GM18526 (cell line): ENCODE measurements around the gene COX17.

Experiments used
- POLR2A ChIP-seq: IDR thresholded peaks from 3 replicates; pipeline ENCODE4 v1.6.1; 2011; ENCODE audit not compliant: insufficient read length; ENCODE audit errors: extremely low read depth

The COX17 gene

GRCh38 chr3:119679874-119680273 lies 2.7 kb upstream of the COX17 start:
- no peak for TF ChIP-seq POLR2A

GRCh38 chr3:119677641-119677934 lies 382 bp upstream of the COX17 start:
- TF ChIP-seq POLR2A = no peak

- no peak for TF ChIP-seq POLR2A
Measured at GRCh38 chr3:119676020-119676419, 1.2 kb downstream of the COX17 start.

DNA sequence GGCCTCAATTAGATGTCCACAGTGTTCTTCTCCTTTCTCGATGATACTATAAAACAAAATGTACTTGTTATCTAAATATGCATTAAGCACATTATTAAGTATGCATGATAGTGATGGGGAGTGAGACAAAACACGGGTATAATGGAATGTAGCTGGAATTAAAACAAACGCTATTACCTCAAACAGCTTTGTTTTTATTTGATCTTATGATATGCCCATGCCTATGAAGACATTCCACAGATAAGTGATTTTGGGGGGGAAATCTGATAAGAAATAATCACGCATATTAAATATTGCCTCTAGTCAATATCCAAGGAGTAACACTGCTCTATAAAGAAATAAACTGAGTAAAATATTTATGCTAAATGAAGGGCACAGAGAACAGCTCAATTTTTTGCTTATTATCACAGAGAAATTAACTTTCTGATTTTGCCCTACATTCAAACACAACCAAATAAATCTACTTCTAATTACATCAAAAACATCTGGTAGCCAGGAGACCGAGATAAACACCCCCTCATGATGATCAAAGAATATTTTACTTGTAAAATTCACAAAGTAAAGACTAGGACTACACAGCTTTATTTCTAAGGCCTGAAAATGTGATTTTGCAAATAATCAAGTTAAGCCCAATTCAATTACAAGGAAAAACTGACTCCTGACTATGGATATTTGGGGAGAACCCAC lies 1.9 kb downstream of the COX17 start:
- no peak for TF ChIP-seq POLR2A

DNA sequence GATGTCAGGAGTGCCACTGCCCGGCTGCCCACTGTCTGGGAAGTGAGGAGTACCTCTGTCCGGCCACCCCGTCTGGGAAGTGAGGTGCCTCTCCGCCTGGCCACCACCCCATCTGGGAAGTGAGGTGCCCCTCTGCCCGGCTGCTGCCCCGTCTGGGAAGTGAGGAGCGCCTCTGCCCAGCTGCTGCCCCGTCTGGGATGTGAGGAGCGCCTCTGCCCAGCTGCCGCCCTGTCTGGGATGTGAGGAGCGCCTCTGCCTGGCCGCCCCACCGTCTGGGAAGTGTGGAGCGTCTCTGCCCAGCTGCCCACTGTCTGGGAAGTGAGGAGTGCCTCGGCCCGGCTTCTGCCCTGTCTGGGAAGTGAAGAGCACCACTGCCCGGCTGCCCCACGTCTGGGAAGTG lies 3.3 kb downstream of the COX17 start:
- no peak for TF ChIP-seq POLR2A

GRCh38 chr3:119672776-119673175 lies 4.4 kb downstream of the COX17 start:
- TF ChIP-seq POLR2A = no peak

- no peak for TF ChIP-seq POLR2A
Measured at GRCh38 chr3:119669906-119670570, 7.2 kb downstream of the COX17 start.

DNA sequence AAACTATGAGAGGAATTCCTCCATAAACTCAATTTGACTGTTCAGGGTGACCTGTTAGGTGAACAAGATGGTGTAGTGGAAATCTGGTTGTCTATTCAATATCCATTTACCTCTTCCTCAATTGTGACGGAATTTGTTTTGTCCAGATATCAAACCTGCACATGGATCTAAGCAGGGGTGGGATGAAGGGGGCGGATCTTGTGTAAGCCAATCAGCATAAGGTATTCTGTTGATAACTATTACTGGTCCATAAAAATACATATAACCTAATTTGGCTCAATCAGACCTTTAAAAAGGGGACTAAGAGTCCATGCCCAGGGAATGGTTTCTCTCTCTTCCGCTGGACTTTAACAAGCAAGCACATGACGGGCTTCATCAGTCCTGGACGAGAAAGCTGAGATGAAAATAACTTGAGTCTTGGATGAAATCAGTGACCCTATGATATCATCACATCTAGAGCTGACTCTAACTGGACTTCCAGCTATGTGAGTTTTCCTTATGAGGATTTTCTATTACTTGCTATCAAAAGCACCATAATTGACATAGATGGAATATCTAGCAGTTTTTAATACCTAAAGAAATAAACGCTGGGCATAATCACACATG lies 11.1 kb downstream of the COX17 start:
- no peak for TF ChIP-seq POLR2A

- no peak for TF ChIP-seq POLR2A
Measured at GRCh38 chr3:119664850-119665379, 12.3 kb downstream of the COX17 start.

DNA sequence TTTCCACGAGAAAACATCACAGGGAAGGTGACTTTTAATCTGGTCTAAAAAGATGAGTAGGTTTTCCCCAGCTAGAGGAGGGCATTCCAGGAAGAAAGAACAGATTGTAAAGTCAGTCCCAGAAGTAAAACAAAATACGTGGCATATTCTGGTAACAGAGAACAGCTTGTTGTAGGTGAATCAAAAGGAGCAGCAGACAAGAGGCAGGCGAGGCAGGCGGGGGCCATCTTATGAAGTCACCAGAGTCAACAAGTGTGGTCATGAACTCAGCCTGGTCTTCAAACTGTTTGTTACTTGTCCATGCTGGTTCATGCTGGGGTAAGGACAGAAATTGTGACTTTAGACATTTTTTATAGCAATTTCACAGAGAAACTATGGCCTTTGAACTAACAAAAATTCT lies 12.8 kb downstream of the COX17 start:
- no peak for TF ChIP-seq POLR2A

- no peak for TF ChIP-seq POLR2A
Measured at GRCh38 chr3:119663885-119664284, 13.3 kb downstream of the COX17 start.

GRCh38 chr3:119662604-119663373 lies 14.4 kb downstream of the COX17 start:
- no peak for TF ChIP-seq POLR2A

- TF ChIP-seq POLR2A = no peak
Measured at GRCh38 chr3:119660474-119661440, 16.4 kb downstream of the COX17 start, which contains the start of gene POPDC2. Gene POPDC2, minus strand, starts transcription at chr3:119660589. Its CDS starts 166 bp downstream, at chr3:119660423.

DNA sequence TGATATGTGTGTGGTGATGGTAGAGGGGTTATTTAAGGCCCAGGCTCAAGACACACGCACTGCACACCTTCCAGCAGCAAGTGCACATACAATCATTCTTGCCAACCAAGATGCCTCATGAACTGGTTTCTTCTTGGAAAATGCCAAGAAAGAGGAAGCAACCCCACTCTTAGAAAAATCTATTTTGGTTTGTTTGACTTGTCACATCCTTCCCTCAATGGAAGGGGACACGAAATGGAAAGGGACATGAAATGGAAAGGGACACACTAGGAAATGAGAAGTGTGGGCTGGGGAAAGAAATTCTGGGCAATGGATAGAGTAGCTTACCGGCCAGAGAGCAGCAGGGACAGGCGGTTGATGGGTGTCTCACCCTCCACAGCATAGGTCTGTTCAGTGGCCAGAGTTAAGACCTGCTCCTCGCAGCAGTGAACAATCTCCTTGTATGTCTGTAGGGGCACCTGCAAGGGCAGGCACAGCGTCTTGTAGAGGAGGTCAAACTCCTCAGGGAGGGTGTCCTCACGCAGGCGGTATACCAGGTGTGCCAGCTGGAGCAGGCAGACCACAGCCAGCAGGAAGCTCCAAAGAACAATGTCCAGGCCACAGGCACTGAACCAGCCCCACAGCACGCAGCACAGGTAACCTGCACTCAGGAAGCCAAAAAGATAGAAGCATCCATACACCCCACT lies 17.5 kb downstream of the COX17 start:
- no peak for TF ChIP-seq POLR2A
